SW 1271 (cell line): Measurements from ENCODE around the gene GPS2.

Source experiments
- DNase-seq, 2 experiments: peaks; one replicate each; lab custom pipeline; 2025; lab: John Stamatoyannopoulos, UW

GPS2 gene

DNA sequence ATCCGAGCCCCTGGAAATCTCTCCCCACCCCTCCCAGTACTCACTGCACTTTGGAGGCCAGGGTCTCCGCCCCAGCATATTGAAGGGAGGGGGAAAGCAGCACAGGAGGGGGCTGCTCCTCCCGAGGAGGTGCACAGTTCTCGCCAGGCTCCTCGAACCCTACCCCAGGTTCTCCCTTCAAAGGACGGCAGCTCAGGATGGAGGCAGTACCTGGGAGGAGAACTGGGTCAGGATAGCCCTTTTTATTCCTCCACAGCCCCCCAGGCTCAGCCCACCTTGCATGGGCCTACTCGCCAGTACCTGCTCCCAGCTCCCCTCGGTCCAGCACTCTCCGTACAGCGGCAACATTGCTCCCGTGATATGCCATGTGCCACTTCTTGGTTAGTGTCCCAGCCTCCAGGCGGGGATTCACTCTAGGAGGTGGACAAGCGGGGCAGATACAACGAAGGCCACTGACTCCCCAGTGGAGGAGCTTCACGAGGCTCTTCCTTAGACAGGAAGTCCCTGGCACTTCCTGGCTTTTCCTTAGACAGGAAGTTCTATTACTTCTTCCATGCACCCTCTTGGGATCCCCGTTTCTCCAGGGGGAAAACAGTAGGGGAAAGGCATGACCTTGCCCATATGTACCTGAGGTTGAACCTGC lies 2.1 kb upstream of the GPS2 start:
- DNase-seq, result no peak

DNA sequence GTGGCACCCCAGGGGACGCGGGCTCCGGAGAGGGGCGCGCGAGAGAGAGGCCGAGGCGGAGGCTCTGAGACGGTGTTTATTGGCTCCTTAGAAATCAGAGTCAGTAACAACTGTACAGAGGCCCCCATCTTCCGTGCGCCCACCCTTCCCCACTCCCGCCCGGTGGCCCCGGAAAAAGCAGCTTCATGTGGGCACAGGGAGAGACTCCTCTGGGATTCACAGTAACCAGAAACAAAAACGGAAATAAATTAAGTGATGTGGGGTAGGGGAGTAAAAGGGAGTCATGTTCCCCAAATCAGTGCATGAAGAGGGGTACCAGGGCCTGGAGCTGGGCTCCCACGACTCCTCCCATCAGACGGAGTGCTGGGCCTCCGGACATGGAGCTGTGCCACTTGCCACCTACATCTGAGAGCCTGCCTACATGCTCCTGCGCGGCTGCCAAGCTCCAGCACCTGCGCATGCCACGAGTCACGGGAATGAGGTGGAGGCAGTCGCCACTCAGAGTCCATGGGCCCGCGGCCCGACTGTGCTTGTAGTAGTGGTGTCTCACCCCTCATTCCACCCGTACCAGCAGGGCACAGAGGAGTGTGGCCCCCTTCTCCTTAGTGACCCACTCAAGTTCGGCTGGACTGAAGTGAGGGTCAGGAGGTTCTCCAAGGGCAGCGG lies 543 bp upstream of the GPS2 start:
- no peak for DNase-seq

GRCh38 chr17:7313890-7314718 lies 1.1 kb downstream of the GPS2 start:
- no peak for DNase-seq

DNA sequence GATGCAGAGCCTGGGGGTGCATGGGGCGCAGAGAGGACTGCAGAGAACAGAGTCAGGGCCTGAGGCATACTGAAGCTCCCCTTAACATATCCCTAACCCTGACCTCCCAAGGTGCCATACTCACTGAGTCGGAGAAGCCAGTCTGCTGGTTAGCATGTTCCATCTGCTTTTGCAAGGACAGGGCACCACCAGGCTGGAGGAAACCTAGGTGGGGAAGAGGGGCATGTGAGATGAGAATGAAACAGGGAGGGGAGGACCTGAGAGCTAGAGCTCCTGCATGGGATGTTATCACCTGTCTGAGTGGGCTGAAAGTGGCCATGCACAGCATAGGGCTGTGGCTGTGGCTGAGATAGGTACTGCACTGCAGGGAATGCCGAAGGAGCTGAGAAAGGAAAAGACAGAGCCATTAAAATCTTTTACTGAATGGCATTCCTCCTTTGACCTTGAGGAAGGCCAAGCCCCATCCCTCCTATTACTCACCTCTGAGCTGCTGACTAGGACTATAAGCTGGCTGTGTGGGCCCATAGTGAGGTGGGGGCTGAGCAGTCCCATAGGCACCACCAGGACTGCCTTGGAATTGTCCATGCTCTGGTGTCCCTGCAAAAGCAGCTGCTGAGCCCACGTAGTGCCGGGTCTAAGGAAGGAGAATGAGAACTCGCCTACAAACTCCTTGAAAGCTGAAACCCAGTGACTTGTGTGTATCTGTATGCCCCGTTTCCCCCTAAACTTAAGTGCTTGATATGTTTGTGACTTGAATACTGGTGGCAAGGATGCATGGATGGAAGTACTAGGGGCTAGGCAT lies 1.9 kb downstream of the GPS2 start:
- DNase-seq, result peak in 1 of 2 experiments; percentile 11

DNA sequence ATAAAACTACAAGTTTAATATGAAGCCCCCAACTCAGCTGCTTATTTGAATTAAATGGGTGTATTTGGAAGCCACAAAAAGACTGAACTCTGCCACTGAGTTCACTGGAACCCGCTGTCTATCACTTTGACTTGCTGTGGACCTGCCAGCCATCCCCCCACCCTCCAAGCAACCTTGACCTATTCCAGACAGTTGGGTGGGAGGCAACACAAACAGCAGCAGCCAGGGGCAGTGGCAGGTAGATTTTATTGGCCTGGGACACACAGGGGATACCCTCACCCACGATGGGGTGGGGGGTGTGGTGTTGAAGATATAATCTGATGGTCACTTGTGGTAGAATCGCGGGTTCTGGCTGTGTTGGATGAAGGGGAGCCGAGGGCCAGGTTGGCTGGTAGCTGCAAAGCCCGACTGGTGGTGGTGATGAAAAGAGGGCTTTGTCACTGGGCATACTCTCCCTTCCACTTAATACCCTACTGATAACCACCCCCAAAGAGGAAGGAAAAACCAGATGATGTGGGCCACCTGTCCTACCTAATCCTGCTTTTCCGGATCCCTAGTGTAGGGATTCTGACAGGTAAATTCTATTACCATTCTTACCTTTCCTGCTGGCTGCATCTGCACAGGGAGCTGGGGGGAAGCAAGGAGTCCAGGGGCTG lies 2.6 kb downstream of the GPS2 start:
- no peak for DNase-seq

GRCh38 chr17:7311110-7311705 lies 4.0 kb downstream of the GPS2 start:
- no peak for DNase-seq

- no peak for DNase-seq
These were observed 5.5 kb downstream of the GPS2 start for GRCh38 chr17:7309628-7310027.

GRCh38 chr17:7308625-7309433 lies 6.3 kb downstream of the GPS2 start:
- peak; percentile 58 to 84 for DNase-seq

GRCh38 chr17:7307686-7308624 lies 7.2 kb downstream of the GPS2 start:
- no peak for DNase-seq

GRCh38 chr17:7306911-7307685 lies 8.1 kb downstream of the GPS2 start, which contains the start of gene EIF5A:
EIF5A (plus strand) TSS chr17:7307628; CDS start chr17:7309636, 2,008 bp downstream.
- DNase-seq, result peak; percentile 100

- no peak for DNase-seq
These were observed 11.0 kb downstream of the GPS2 start for GRCh38 chr17:7304179-7304578.

GRCh38 chr17:7296189-7296861 lies 18.8 kb downstream of the GPS2 start:
- DNase-seq, result peak; percentile 34 to 62

DNA sequence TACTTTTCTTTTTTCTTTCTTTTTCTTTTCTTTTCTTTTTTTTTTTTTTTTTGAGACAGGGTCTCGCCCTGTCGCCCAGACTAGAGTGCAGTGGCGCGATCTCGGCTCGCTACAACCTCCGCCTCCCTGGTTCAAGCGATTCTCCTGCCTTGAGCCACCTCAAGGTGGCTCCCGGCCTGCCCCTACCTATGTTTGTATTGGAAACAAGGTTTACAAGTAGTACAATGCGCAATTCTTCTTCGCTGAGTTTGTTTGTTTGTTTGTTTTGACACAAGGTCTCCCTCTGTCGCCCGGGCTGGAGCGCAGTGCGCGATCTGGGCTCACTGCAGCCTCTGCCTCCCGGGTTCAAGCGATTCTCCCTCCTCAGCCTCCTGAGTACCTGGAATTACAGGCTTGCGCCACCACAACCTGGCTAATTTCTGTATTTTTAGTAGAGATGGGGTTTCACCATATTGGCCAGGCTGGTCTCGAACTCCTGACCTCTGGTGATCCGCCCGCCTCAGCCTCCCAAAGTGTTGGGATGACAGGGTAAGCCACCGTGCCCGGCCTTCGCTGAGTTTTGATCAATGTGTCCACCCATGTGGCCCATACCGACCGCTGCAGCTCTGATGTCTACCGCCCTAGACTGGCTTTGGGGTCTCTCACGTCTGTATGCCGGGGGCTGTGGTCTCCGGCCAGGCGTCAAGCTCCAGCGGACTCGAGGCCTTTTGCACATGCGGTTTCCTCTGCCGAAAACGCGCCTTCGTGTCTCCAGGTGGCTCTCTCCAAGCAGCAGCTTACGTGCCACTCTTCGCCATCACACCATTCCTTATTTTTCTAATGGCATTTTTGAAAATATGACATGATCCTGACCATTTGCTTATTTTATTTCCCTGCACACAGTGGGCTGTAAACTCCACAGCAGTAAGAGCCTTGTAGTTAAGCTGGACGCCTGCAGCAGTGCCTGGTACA lies 19.7 kb downstream of the GPS2 start:
- no peak for DNase-seq

GRCh38 chr17:7294614-7295153 lies 20.5 kb downstream of the GPS2 start, which contains the start of gene YBX2:
YBX2 (minus strand) TSS chr17:7294639; CDS start chr17:7294500, 139 bp downstream.
- peak in 1 of 2 experiments; percentile 49 for DNase-seq

GRCh38 chr17:7293816-7294613 lies 21.1 kb downstream of the GPS2 start:
- DNase-seq, result no peak
